Measurements from ENCODE around the gene RUFY2.

The RUFY2 gene, protein sequence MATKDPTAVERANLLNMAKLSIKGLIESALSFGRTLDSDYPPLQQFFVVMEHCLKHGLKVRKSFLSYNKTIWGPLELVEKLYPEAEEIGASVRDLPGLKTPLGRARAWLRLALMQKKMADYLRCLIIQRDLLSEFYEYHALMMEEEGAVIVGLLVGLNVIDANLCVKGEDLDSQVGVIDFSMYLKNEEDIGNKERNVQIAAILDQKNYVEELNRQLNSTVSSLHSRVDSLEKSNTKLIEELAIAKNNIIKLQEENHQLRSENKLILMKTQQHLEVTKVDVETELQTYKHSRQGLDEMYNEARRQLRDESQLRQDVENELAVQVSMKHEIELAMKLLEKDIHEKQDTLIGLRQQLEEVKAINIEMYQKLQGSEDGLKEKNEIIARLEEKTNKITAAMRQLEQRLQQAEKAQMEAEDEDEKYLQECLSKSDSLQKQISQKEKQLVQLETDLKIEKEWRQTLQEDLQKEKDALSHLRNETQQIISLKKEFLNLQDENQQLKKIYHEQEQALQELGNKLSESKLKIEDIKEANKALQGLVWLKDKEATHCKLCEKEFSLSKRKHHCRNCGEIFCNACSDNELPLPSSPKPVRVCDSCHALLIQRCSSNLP

GRCh38 chr10:68406815-68407548 is at the start of gene RUFY2:
Gene RUFY2, minus strand, starts transcription at chr10:68407277. Its CDS starts 88 bp downstream, at chr10:68407189.
- peak in 57 of 58 donors; percentile 32 to 92 (median 81) for DNase-seq

DNA sequence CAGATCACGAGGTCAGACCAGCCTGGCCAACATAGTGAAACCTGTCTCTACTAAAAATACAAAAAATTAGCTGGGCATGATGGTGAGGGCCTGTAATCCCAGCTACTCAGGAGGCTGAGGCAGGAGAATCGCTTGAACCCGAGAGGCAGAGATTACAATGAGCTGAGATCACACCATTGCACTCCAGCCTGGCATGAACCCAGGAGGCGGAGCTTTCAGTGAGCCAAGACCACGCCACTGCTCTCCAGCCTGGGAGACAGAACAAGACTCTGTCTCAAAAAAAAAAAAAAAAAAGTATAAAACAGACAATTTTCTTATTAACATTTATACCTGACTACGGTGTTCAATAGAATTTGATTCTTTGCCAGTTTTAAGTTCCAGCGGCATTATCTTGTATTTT is 42.6 kb upstream of the RUFY2 start:
- DNase-seq = peak in 9 of 58 donors; percentile 4 to 34 (median 17)

DNA sequence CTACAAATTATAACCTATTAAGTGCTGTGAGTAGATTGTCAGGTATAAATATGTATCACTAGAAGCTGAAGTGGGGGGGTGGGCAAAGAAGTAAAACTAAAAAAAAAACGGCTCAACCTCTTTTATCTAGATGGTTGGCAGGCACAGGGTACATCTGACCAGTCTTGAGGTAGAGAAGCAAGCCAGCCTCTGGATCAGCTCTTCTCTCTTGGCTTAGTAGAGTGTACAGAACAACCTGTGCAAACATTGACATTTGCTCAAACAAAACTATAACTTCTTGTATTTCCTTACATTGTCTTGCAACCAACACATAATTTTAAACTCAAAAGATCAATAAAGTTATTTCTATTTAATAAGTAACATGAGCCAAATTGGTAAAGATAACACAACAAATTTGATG is 39.1 kb upstream of the RUFY2 start:
- no peak for DNase-seq

DNA sequence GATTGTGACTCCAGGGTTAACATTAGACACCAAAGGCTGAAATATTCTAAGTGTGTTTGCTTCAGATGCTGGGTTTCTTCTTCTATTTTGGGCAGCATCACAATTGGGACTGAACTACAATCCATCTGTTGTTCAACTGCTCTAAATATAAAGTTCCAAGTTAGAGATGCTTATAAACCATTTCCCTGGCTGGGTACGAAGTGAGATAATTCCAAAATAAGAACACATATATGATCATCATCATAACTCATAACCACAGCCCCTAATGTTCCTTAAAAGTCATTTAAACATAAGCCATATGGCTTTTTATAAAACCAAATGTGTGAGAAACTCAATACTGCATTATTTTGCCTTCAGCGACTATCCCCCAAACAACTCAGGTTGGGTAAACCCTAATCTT is 35.9 kb upstream of the RUFY2 start:
- peak in 1 of 58 donors; percentile 4 for DNase-seq

DNA sequence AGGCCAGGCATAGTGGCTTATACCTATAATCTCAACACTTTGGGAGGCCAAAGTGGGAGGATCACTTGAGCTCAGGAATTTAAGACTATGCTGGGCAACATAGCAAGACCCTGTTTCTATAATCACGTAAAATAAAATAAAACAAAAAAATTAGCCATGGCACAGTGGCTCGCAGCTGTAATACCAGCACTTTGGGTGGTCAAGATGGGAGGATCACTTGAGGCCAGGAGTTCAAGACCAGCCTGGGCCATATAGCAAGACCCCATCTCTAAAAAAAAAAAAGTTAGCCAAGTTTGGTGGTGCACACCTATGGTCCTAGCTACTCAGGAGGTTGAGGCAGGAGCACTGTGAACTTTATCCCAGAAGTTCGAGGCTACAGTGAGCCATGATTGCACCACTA is 33.8 kb upstream of the RUFY2 start:
- DNase-seq = no peak

GRCh38 chr10:68435803-68436202 is 28.7 kb upstream of the RUFY2 start:
- DNase-seq = no peak

GRCh38 chr10:68434657-68435056 is 27.6 kb upstream of the RUFY2 start:
- no peak for DNase-seq

- DNase-seq = no peak
These were observed 21.5 kb upstream of the RUFY2 start for GRCh38 chr10:68428396-68429104.

DNA sequence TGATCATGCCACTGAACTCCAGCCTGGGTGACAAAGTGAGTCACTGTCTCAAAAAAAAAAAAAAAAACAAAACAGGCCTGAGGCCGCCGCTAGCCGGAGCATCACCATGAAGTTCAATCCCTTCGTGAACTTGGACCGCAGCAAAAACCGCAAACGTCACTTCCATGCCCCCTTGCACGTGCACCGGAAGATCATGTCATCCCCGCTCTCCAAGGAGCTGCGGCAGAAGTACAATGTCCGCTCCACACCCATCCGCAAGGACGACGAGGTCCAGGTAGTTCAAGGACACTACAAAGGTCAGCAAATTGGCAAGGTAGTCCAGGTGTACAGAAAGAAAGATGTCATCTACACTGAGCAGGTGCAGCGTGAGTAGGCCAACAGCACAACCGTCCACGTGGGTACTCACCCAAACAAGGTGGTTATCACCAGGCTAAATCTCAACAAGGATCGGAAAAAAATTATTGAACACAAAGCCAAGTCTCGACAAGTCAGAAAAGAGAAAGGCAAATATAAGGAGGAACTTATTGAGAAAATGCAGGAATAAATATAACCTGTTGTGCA is 17.5 kb upstream of the RUFY2 start:
- DNase-seq = no peak

- DNase-seq = peak in 1 of 58 donors; percentile 2
These were observed 16.4 kb upstream of the RUFY2 start for GRCh38 chr10:68423522-68423921.

DNA sequence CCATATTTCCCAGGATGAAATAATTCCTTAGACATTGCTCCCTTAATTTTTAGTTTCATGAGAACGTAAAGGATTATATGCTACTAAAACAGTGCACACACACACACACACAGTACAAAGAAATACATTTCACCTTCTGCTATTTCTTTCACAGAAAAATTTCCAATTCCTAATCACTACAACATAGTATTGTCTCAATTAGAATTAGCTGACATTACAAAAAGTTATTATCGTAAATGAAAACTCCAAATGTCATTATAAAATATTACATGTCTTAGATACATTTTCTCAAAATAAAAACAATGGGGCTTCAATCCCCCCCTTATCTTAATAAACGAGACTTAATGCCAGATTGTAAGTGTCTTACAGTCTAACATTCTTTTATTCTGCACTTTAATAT is 12.3 kb upstream of the RUFY2 start:
- DNase-seq = no peak

DNA sequence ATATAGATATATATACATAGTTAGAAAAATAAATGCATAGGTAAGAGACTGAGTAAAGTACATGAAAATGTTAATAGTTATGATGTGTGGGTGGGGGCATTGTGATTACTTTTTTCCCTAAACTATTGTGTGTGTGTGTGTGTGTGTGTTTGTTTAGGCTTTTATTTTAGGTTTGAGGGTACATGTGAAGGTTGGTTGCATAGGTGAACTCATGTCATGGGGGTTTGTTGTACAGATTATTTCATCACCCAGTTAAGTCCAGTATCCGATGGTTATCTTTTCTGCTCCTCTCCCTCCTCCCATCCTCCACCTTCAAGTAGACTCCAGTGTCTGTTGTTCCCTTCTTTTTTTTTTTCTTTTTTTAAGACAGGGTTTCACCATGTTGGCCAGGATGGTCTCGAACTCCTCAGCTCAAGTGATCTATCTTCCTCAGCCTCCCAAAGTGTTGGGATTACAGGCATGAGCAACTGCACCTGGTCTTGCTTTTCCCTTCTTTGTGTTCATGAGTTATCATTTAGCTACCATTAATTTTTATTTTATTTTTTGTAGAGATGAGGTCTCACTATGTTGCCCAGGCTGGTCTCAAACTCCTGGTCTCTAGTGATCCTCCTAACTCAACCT is 1.9 kb upstream of the RUFY2 start:
- DNase-seq = no peak

- peak in 50 of 58 donors; percentile 9 to 80 (median 54) for DNase-seq
These were observed 814 bp downstream of the RUFY2 start for GRCh38 chr10:68406111-68406814.

DNA sequence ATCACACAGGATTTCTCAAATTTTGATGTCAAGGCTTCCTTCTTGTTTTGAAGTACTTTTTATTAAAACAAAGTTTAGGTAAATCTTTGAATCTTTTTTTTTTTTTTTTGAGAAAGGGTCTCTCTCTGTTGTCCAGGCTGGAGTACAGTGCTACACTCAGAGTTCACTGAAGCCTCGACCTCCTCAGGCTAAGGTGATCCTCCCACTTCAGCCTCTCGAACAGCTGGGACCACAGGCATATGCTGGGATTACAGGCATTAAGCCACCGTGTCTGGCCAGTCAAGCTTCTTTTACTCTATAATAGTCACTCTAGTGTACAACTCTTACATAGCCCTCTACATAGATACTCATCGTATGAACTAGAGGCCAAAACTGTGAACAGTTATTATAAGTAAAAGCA is 3.4 kb downstream of the RUFY2 start:
- DNase-seq = no peak

- DNase-seq = no peak
These were observed 4.8 kb downstream of the RUFY2 start for GRCh38 chr10:68402276-68402675.

DNA sequence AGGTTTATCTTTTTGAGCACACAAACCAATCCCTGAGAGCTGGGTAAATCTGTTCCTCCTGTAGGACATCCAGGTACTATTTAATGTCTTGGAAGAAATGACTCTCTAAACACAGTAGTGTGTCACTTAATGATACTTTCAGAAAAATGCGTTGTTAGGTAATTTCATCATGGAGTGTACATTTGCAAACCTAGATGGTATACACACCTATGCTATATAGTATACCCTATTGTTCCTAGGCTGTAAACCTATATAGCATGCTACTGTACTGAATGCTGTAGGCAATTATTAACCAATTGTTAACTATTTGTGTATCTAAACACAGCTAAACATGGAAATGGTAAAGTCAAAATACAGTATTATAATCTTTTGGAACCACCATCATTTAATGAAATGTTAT is 10.1 kb downstream of the RUFY2 start:
- DNase-seq = no peak

- DNase-seq = no peak
These were observed 21.3 kb downstream of the RUFY2 start for GRCh38 chr10:68385740-68386139.

DNA sequence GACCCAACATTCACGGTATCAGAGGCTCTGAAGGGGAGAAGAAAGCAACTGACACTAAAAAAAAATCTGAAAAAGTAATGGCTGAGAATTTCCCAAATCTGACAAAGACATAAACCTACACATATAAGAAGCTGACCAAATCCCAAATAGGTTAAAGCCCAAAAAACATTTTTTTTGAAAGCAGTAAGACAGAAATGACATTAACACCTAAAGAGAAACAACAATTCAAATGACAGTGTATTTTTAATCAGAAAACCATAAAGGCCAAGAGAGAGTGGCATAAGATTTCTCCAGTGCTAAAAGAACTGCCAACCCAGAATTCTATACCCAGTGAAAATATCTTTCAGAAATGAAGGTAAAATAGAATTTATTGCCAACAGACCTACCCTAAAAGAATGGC is 35.5 kb downstream of the RUFY2 start:
- DNase-seq = no peak

- no peak for DNase-seq
These were observed 40.0 kb downstream of the RUFY2 start for GRCh38 chr10:68367121-68367520.

DNA sequence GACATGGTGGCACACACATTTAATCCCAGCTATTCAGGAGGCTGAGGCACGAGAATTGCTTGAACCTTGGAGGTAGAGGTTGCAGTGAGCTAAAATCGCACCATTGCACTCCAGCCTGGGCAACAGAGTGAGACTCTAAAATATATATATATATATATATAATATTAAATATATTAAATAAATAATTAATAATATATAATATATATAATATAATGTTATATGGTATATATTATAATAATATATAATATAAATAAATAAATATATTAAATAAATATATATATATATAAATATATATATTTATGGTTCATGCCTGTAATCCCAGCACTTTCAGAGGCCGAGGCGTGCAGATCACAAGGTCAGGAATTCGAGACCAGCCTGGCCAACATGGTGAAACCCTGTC is 40.5 kb downstream of the RUFY2 start:
- DNase-seq = no peak

Data from anterior cingulate cortex (tissue), 58 donors.